Ovary (tissue), 9 donors: ENCODE results near the gene SARM1. TPM values are rescaled to one million over a fixed set of nuclear protein-coding genes. Genes with fewer than 3 reads are reported as not detected.

Experiments used
- DNase-seq, 5 donors: peaks; one replicate each; pipeline ENCODE4 v3.0.0-alpha.2; 2019 to 2020
- H3K27ac ChIP-seq, 2 donors: fragments of 200-600 bp; one replicate each; pipeline versions ENCODE4 v1.5.1 to v1.8.0; 2019 to 2022
- H3K27me3 ChIP-seq: fragments of 200-600 bp; one replicate; pipeline ENCODE4 v1.8.0; 2022
- H3K36me3 ChIP-seq: fragments of 200-600 bp; sonication (generic); one replicate; pipeline ENCODE4 v1.5.1; 2019
- H3K4me1 ChIP-seq: one replicate; pipeline ENCODE4 v1.8.1; 2013; ENCODE audit warnings: mild to moderate bottlenecking, moderate library complexity; ENCODE audit not compliant: insufficient read depth
- H3K4me3 ChIP-seq: fragments of 200-600 bp; sonication (generic); one replicate; pipeline ENCODE4 v1.5.1; 2017
- H3K9me3 ChIP-seq, 2 donors: fragments of 200-600 bp in 1 of 2; sonication (generic) in 1 of 2; one replicate each; pipeline versions ENCODE4 v1.5.1 to v1.8.1; 2013 to 2019; ENCODE audit warnings: mild to moderate bottlenecking in 1 of 2, moderate library complexity in 1 of 2
- EP300 ChIP-seq: sonication (generic); formaldehyde crosslinking; IDR thresholded peaks from one replicate; pipeline ENCODE4 v1.6.1; 2017; ENCODE audit warnings: antibody characterized with exemption
- POLR2A ChIP-seq: fragments of 450-650 bp; IDR thresholded peaks from one replicate; pipeline ENCODE4 v1.6.1; 2017; ENCODE audit warnings: antibody characterized with exemption, mild to moderate bottlenecking, moderate library complexity
- WGBS, 3 donors: extraction: QIAGEN DNeasy Blood & Tissue Kit in 1 of 3; methylation state at CpG; one replicate each; pipeline versions ENCODE4 v1.1.5 to v1.1.7; 2013 to 2017; 5-methylcytosine and 5-hydroxymethylcytosine counted together
- intact Hi-C, 4 donors: fragments of 100-400 bp; cut with DNase I; formaldehyde crosslinking; loops; one replicate each; pipeline versions ENCODE4 v1.11.0 to v1.15.1; 2022 to 2023
- polyA plus RNA-seq, 2 donors: library from polyadenylated mRNA; stranded (reverse); fragments of 200-250 nt in 1 of 2; fragments of 350-450 nt in 1 of 2; fragmentation: Illumina TruSeq in 1 of 2; extraction: RNeasy Lipid Tissue Mini Kit (QIAGEN cat#74804) in 1 of 2; gene quantifications; one replicate each; pipeline ENCODE4 v1.2.3, GENCODE V29; 2013 to 2014
- total RNA-seq, 7 donors: library from RNA; depleted of rRNA in 2 of 7; stranded (reverse); fragments of >200 nt in 2 of 7; fragmentation: NEBNext Ultra II Directional in 3 of 7; extraction: Animal tissue kit (Norgen Biotek cat#: 25700) in 3 of 7; gene quantifications; one replicate each; pipeline versions ENCODE4 v1.1.0 to v1.2.4, GENCODE V29; 2016 to 2023
- TF ChIP-seq, protein P1 (sequence below), 3 donors: fragments of 450-650 bp in 2 of 3; fragments of 200-600 bp in 1 of 3; IDR thresholded peaks; one replicate each; pipeline versions ENCODE4 v1.5.1 to v1.8.0; 2016 to 2022; ENCODE audit warnings: antibody characterized with exemption in 3 of 3, mild to moderate bottlenecking in 1 of 3
- donor health status: DM: no; HTN: no; CAD: no; lungs with moderate emphysema.
- donor health status: DM: no; HTN: no; CAD: no.
- donor health status: Bipolar disorder and iron deficiency.
- donor health status: DM: yes; HTN: yes; CAD: no.
- donor health status: DM: no; HTN: no; CAD: no.
- donor health status: DM: yes; HTN: yes; CAD: no.

The SARM1 gene
- total and polyA plus RNA-seq, 9 donors, result 7.4 to 21.5 (median 14.1) TPM

DNA sequence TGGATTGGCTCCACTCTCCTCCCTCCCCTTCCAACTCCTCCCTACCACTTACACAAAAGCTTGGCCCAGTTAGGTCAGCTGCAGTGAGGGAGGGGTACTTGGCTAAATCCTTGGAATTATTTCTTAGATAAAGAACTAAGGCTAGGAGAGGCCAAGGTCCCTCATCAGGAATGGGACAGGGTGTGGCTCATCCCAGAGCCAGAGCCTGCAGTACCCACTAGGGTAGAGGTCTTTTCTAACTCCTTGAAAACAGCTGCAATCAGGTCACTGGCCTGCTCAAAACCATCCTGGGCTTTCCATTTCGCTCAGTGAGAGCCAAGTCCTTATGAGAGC, 36.4 kb downstream of the SARM1 start:
- intact Hi-C loops, result no loop called here
- Histone ChIP-seq H3K27me3 (no peaks in the 10 kb centered on the region), H3K36me3 (no peaks in the 10 kb centered on the region), H3K4me3 (no peak overlapping the region), H3K4me1 (peaks cover 7% of the 10 kb centered on the region), H3K9me3 (no peaks in the 10 kb centered on the region), H3K27ac (no peak overlapping the region)
- no peak for TF ChIP-seq POLR2A
- no peak for TF ChIP-seq EP300
- TF ChIP-seq, protein P1, sequence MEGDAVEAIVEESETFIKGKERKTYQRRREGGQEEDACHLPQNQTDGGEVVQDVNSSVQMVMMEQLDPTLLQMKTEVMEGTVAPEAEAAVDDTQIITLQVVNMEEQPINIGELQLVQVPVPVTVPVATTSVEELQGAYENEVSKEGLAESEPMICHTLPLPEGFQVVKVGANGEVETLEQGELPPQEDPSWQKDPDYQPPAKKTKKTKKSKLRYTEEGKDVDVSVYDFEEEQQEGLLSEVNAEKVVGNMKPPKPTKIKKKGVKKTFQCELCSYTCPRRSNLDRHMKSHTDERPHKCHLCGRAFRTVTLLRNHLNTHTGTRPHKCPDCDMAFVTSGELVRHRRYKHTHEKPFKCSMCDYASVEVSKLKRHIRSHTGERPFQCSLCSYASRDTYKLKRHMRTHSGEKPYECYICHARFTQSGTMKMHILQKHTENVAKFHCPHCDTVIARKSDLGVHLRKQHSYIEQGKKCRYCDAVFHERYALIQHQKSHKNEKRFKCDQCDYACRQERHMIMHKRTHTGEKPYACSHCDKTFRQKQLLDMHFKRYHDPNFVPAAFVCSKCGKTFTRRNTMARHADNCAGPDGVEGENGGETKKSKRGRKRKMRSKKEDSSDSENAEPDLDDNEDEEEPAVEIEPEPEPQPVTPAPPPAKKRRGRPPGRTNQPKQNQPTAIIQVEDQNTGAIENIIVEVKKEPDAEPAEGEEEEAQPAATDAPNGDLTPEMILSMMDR (IDR thresholded peaks at IDR 0.05), result no peak
- WGBS, 3 donors, result 68 to 95% (median 94%) methylated on average over 1 of the region's 1 CpG
- no peak for DNase-seq

DNA sequence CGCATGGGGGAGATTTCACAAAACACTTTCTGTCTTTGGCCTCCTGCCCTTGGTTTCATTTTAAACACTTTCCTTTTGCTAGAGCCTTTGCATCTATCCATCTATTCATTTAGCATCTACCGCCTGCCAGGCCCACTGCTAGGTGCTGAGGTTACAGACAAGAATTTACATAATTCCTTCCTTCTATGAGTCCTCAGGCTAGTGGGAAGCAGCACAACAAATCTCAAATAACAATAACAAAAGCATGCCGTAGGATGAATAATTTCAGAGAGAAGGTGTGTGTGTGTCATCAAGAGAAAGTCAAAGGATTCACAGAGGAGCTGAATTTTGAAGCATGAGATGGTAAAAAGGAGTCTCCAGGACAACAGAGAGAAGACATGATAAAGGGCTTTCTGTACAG, 40.6 kb downstream of the SARM1 start:
- Histone ChIP-seq H3K36me3 (no peaks in the 10 kb centered on the region), H3K27ac (no peak overlapping the region), H3K27me3 (no peaks in the 10 kb centered on the region), H3K4me3 (no peak overlapping the region), H3K4me1 (no peaks in the 10 kb centered on the region), H3K9me3 (no peaks in the 10 kb centered on the region)
- DNase-seq, result no peak
- 71 to 81% (median 71%) methylated on average over 3 of the region's 3 CpGs for WGBS, 3 donors
- intact Hi-C loops, result no loop called here
- no peak for TF ChIP-seq EP300
- TF ChIP-seq POLR2A, result no peak
- TF ChIP-seq, protein P1 (IDR thresholded peaks at IDR 0.05), result no peak

DNA sequence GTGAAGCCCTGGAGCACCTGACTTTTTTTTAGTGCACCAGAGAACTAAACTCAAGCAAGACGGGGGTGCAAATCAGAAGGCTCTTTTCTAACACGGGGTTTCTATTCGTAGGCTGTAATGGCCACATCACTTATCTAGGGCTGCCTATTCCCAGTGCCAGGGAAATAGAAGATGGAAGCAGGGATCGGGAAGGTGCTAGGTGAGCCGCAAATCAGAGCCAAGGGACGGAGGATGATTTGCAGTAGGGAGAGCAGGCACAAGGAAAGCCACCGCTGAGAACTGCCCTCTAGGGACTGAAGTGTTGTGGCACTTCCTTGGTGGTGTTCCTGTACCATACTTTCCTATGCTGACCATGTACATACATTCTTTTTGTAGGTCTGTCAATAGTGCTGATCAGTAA, 42.3 kb downstream of the SARM1 start:
- TF ChIP-seq, protein P1 (IDR thresholded peaks at IDR 0.05), result no peak
- TF ChIP-seq POLR2A (no peak), EP300 (no peak)
- no peaks in the 10 kb centered on the region for H3K27me3 ChIP-seq
- no peaks in the 10 kb centered on the region for H3K9me3 ChIP-seq
- DNase-seq, result no peak
- 45 to 60% (median 55%) methylated on average over 7 of the region's 7 CpGs for WGBS, 3 donors
- H3K36me3 ChIP-seq, result no peaks in the 10 kb centered on the region
- intact Hi-C loops, result no loop called here
- H3K4me1 ChIP-seq, result no peaks in the 10 kb centered on the region
- H3K4me3 ChIP-seq, result no peak overlapping the region
- no peak overlapping the region for H3K27ac ChIP-seq

DNA sequence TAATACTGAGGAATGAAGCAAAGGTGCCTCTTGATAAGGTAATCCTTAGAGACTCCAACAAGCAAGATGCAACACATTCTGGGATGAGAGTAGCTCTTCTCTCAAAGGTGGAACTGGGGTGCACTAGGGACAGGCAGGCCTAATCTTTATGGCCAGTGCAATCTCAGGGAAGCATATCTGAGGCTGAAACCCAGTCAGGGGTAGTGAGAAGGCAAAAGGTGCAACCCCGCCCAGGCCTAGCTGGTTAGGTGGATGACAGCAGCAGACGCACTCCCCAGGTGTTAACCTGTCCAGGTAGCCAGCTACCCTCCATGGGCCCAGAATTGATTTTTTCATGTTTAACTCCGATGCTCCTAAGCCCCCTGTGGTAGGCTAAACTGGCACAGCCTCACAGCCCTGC, 44.4 kb downstream of the SARM1 start:
- TF ChIP-seq POLR2A (no peak), EP300 (no peak)
- TF ChIP-seq, protein P1 (IDR thresholded peaks at IDR 0.05), result no peak
- intact Hi-C loops, result no loop called here
- H3K9me3 ChIP-seq, result no peaks in the 10 kb centered on the region

More for the DNA sequence above, 44.4 kb downstream of the SARM1 start:
- no peak for DNase-seq
- Histone ChIP-seq H3K36me3 (no peaks in the 10 kb centered on the region), H3K27me3 (no peaks in the 10 kb centered on the region), H3K27ac (no peak overlapping the region), H3K4me3 (no peak overlapping the region), H3K4me1 (no peaks in the 10 kb centered on the region)
- WGBS, 3 donors, result 85 to 90% (median 89%) methylated on average over 3 of the region's 3 CpGs
